Smooth muscle cell of the brain vasculature (primary cell): Measurements from ENCODE around the gene PCK2.

Experiments
- DNase-seq: peaks from one replicate; pipeline ENCODE4 v3.0.0-alpha.2; 2012; ENCODE audit warnings: low read depth, low spot score

Gene PCK2

DNA sequence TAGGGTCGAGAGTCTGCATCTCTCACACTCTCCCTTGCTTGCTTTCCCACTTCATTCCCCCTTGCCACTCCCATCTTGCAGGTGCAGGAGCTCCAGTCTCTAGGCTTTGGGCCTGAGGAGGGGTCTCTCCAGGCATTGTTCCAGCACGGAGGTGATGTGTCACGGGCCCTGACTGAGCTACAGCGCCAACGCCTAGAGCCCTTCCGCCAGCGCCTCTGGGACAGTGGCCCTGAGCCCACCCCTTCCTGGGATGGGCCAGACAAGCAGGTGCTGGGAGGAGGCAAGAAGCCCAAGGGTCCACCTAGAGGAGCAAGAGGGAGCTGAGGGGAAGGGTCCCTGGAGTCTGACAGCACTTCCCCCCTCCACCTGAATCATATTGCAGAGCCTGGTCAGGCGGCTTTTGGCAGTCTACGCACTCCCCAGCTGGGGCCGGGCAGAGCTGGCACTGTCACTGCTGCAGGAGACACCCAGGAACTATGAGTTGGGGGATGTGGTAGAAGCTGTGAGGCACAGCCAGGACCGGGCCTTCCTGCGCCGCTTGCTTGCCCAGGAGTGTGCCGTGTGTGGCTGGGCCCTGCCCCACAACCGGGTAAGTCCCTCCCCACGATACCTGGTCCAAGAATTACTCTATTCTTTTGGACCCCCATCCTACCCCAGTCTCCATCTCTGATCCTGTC, 57.4 kb downstream of the PCK2 start:
- no peak for DNase-seq
